HL-60/S4 (cell line): ENCODE results near the gene TTC17.
"Not testable (repeated sequence)": the region's sequence is repeated elsewhere in the genome, so short reads cannot be mapped to it uniquely, and the experiment has no call there.

Experiments
- in situ Hi-C: fragments of 300-500 bp; cut with MboI; formaldehyde crosslinking; loops from 2 replicates; pipeline ENCODE4 v1.14.3; 2022; ENCODE audit warnings: low sequenced_read_pairs

TTC17 gene

GRCh38 chr11:43378897-43379296, 20.2 kb downstream of the TTC17 start:
- in situ Hi-C loops, result no loop called here

- in situ Hi-C loops, result no loop called here
Observed at GRCh38 chr11:43381802-43382201, 23.1 kb downstream of the TTC17 start.

- in situ Hi-C loops, result no loop called here
Observed at GRCh38 chr11:43382614-43383013, 23.9 kb downstream of the TTC17 start.

GRCh38 chr11:43384393-43384792, 25.7 kb downstream of the TTC17 start:
- in situ Hi-C loops, result no loop called here

- in situ Hi-C loops, result no loop called here
Observed at GRCh38 chr11:43392713-43393112, 34.0 kb downstream of the TTC17 start.

- in situ Hi-C loops, result no loop called here
Observed at GRCh38 chr11:43393765-43394355, 35.1 kb downstream of the TTC17 start.

- in situ Hi-C loops, result no loop called here
Observed at GRCh38 chr11:43396617-43397016, 37.9 kb downstream of the TTC17 start.

- in situ Hi-C loops, result no loop called here
Observed at GRCh38 chr11:43397251-43397650, 38.5 kb downstream of the TTC17 start.

- in situ Hi-C loops, result no loop called here
Observed at GRCh38 chr11:43399983-43400630, 41.4 kb downstream of the TTC17 start.

- in situ Hi-C loops, result no loop called here
Observed at GRCh38 chr11:43401252-43401651, 42.5 kb downstream of the TTC17 start.

- in situ Hi-C loops, result not testable (repeated sequence)
Observed at GRCh38 chr11:43401811-43402210, 43.1 kb downstream of the TTC17 start.

- in situ Hi-C loops, result no loop called here
Observed at GRCh38 chr11:43403357-43404231, 44.9 kb downstream of the TTC17 start.

GRCh38 chr11:43404406-43404805, 45.7 kb downstream of the TTC17 start:
- in situ Hi-C loops, result no loop called here

GRCh38 chr11:43404836-43405479, 46.2 kb downstream of the TTC17 start:
- in situ Hi-C loops, result no loop called here

- in situ Hi-C loops, result no loop called here
Observed at GRCh38 chr11:43408277-43408676, 49.6 kb downstream of the TTC17 start.

- in situ Hi-C loops, result no loop called here
Observed at GRCh38 chr11:43410394-43410793, 51.7 kb downstream of the TTC17 start.

- in situ Hi-C loops, result no loop called here
Observed at GRCh38 chr11:43418197-43418596, 59.5 kb downstream of the TTC17 start.

- in situ Hi-C loops, result no loop called here
Observed at GRCh38 chr11:43419460-43419859, 60.7 kb downstream of the TTC17 start.

- in situ Hi-C loops, result no loop called here
Observed at GRCh38 chr11:43427971-43428370, 69.3 kb downstream of the TTC17 start.

GRCh38 chr11:43430916-43431315, 72.2 kb downstream of the TTC17 start:
- in situ Hi-C loops, result not testable (repeated sequence)

GRCh38 chr11:43434893-43435292, 76.2 kb downstream of the TTC17 start:
- in situ Hi-C loops, result no loop called here
